Erythroblast (primary cell): ENCODE results near the gene AP1M1.

ENCODE experiments used
- DNase-seq, 2 experiments: peaks; one replicate each; lab custom pipeline; 2025; lab: John Stamatoyannopoulos, UW
- GATA1 ChIP-seq: IDR thresholded peaks from 2 replicates; pipeline ENCODE4 v1.6.1; 2011; ENCODE audit warnings: low read depth, mild to moderate bottlenecking, control low read depth, low read length, moderate library complexity
- POLR2A ChIP-seq: IDR thresholded peaks from 2 replicates; pipeline ENCODE4 v1.6.1; 2011; ENCODE audit warnings: mild to moderate bottlenecking, low read length

Gene AP1M1

GRCh38 chr19:16225279-16226183, 27.8 kb downstream of the AP1M1 start:
- TF ChIP-seq GATA1: no peak
- no peak for TF ChIP-seq POLR2A
- no peak for DNase-seq

GRCh38 chr19:16226184-16226591, 28.5 kb downstream of the AP1M1 start:
- DNase-seq: no peak
- TF ChIP-seq GATA1 (no peak), POLR2A (no peak)

- DNase-seq: no peak
- TF ChIP-seq POLR2A (no peak), GATA1 (no peak)
Measured at GRCh38 chr19:16226878-16227836, 29.4 kb downstream of the AP1M1 start.

- TF ChIP-seq POLR2A: no peak
- no peak for TF ChIP-seq GATA1
- DNase-seq: no peak
Measured at GRCh38 chr19:16227837-16228636, 30.3 kb downstream of the AP1M1 start.

GRCh38 chr19:16228637-16229321, 31.1 kb downstream of the AP1M1 start:
- TF ChIP-seq POLR2A: no peak
- TF ChIP-seq GATA1: no peak
- DNase-seq: no peak

- TF ChIP-seq GATA1 (no peak), POLR2A (no peak)
- DNase-seq: no peak
Measured at GRCh38 chr19:16229322-16229641, 31.6 kb downstream of the AP1M1 start.

GRCh38 chr19:16232127-16232526, 34.4 kb downstream of the AP1M1 start:
- DNase-seq: no peak
- no peak for TF ChIP-seq POLR2A
- TF ChIP-seq GATA1: no peak

- DNase-seq: no peak
- TF ChIP-seq GATA1: no peak
- no peak for TF ChIP-seq POLR2A
Measured at GRCh38 chr19:16232568-16232967, 34.9 kb downstream of the AP1M1 start.

GRCh38 chr19:16233081-16233776, 35.5 kb downstream of the AP1M1 start:
- no peak for DNase-seq

GRCh38 chr19:16233836-16234551, 36.3 kb downstream of the AP1M1 start:
- DNase-seq: no peak
- TF ChIP-seq GATA1 (no peak), POLR2A (no peak)

More at GRCh38 chr19:16233081-16233776, 35.5 kb downstream of the AP1M1 start:
- TF ChIP-seq POLR2A (no peak), GATA1 (no peak)
